Measurements from ENCODE around the gene CCR9. TPM values are rescaled to one million over a fixed set of nuclear protein-coding genes. Genes with fewer than 3 reads are reported as not detected.

CCR9 gene
- not detected in 5 replicates for total RNA-seq (2022; extraction: Qiagen RNA extraction; ENCODE audit: low read depth)

GRCh38 chr3:45885979-45886705, at the start of gene CCR9:
Gene CCR9 (plus strand): TSS chr3:45886543. CDS start chr3:45894934, 8,391 bp downstream.

GRCh38 chr3:45841757-45842491, 44.4 kb upstream of the CCR9 start, which contains the start of gene LZTFL1:
Gene LZTFL1 (minus strand): TSS chr3:45842119. CDS start chr3:45841991, 128 bp downstream.

GRCh38 chr3:45943207-45943846, 57.0 kb downstream of the CCR9 start, which contains the start of gene CXCR6:
Gene CXCR6 (plus strand): TSS chr3:45943464. CDS start chr3:45946482, 3,018 bp downstream.

Other genes with a start within 250 kb of the CCR9 start
- gene SACM1L, start 197.1 kb upstream of the CCR9 start, total RNA-seq (2022; extraction: Qiagen RNA extraction; ENCODE audit: low read depth), result 13.5 to 17.9 TPM (median 15.8 TPM) in 5 replicates
- 0.06 to 0.20 TPM in 2 of 5 replicates, not detected in the others for gene SLC6A20, start 90.0 kb upstream of the CCR9 start, total RNA-seq (2022; extraction: Qiagen RNA extraction; ENCODE audit: low read depth)
- 15.4 to 17.7 TPM (median 16.9 TPM) in 5 replicates for gene LZTFL1, start 44.4 kb upstream of the CCR9 start, total RNA-seq (2022; extraction: Qiagen RNA extraction; ENCODE audit: low read depth)
- not detected in 5 replicates for gene CXCR6, start 56.9 kb downstream of the CCR9 start, total RNA-seq (2022; extraction: Qiagen RNA extraction; ENCODE audit: low read depth)
- 4.5 to 5.6 TPM (median 5.4 TPM) in 5 replicates for gene FYCO1, start 109.3 kb downstream of the CCR9 start, total RNA-seq (2022; extraction: Qiagen RNA extraction; ENCODE audit: low read depth)
- gene XCR1, start 140.9 kb downstream of the CCR9 start, total RNA-seq (2022; extraction: Qiagen RNA extraction; ENCODE audit: low read depth), result not detected in 5 replicates

Measured in A549 treated with ZK216348 at 1 μM for 4 hours (cell line).